GM21360 (cell line): ENCODE measurements around the gene EMSY.

Experiments
- ATAC-seq: cut with Tn5 transposase; IDR thresholded peaks from one replicate; pipeline ENCODE4 v1.9.1; 2021; ENCODE audit warnings: mild to moderate bottlenecking, moderate library complexity; ENCODE audit not compliant: unreplicated experiment

Gene EMSY

DNA sequence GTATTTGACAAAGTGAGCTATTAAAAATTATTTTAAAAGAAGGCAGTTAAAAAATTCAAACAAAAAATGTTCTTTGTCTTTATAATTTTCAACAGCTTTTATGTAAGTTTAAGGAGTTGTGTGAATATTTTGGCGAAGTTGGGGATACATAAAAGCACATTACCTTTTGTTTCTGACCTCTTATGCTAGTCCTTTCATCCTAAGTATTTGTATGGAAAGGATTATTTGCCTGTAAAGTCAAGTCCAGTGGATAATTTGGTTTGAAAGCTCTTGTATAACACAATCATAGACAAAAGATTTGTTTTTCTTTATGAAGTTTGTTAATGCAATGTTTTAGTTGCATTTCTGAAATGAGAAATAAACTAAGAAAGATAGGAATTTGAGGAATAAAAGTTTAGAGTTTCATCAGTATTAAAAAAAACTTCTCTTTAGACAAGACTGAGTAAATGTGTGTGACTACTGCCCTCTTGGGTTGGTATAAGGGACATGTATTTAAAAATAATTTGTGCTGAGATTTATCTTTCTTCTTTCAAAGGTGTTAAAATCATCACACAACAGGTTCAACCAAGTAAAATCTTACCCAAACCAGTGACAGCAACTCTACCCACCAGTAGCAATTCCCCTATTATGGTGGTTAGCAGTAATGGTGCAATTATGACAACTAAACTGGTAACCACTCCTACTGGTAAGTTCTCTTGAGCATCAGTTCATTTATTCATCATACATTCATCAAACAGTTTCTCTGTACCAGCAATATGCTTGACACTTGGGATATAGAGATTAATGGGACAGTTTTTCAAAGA, 68.2 kb downstream of the EMSY start:
- ATAC-seq, result no peak

DNA sequence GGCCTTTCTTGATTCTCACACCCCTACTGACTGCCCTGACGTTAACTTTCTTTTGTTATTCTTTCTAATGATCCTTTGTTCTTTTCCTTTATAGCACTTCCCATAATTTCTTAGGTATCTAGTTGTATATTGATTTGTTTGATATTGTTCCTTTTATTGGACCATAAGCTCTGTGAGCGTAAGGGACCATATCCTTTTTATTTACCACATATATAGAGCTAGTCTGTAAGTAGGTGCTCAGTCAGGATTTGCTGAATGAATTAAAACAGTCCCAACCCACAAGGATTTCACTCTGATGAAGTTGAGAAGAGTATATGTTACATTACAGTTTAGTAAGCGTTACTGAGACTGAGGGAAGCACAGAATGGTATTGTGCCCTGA, 68.8 kb downstream of the EMSY start:
- no peak for ATAC-seq

GRCh38 chr11:76515494-76515893, 70.7 kb downstream of the EMSY start:
- no peak for ATAC-seq

GRCh38 chr11:76523147-76523546, 78.3 kb downstream of the EMSY start:
- no peak for ATAC-seq

DNA sequence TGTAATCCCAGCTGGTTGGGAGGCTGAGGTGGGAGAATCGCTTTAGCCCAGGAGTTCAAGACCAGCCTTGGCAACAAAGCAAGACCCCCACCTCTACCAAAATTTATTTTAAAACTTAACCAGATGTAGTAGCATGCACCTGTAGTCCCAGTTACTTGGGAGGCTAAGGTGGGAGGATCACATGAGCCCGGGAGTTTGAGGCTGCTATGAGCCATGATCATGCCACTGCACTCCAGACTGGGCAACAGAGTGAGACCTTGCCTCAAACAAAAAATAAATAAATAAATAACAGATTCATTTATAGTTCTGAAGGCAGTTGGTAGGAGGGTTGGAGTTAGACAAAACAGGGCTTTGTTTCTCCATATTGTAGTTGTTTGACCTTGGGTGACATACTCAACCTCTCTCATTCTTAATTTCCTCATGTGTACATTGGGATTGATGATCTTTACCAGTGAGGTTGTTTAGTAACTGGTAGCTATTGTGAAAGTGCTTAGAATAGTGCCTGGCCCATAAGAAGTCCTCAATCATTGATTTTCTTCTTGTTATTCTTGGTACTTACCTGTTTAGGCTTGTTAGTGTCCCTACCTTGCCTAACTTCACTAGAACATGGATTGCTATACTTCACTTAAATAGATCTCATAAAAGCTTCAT, 79.1 kb downstream of the EMSY start:
- no peak for ATAC-seq

DNA sequence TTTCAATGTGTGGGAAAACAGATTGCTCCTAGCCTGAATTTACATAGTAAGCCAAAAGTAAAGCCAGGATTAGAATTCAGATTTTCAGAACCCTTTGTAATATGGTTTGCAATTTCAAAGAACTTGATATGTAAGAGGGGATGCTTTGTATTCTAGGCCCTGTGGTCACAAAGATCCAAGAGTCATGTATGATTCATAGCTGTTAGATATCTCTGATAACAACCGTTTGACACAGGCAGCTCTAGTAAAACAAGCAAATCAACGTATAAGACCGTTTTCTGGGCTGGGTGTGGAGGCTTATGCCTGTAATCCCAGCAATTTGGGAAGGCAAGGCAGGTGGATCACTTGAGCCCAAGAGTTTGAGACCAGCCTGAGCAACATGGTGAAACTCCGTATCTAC, 79.6 kb downstream of the EMSY start:
- ATAC-seq, result no peak

GRCh38 chr11:76524919-76525318, 80.1 kb downstream of the EMSY start:
- no peak for ATAC-seq

DNA sequence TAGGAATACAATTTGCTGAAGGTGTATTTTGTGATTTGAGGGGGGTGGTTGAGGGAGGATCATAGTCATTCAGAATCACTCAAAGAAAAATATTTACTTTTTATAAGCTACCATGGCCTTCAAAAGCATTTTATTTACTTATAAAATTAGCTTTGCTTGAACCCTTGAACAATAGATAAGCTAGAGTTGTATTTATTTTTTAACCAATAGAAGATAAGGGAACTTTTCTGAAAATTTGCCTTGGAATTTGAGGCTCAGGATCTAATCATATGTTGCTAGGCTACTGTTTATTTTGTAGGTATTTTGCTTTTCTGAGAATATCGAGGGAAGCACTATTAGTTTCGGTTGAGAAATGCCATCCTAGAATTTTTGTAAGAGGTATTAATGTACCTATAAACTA, 82.1 kb downstream of the EMSY start:
- ATAC-seq, result no peak

GRCh38 chr11:76542436-76542835, 97.6 kb downstream of the EMSY start:
- ATAC-seq, result no peak

GRCh38 chr11:76543006-76543703, 98.3 kb downstream of the EMSY start:
- no peak for ATAC-seq

DNA sequence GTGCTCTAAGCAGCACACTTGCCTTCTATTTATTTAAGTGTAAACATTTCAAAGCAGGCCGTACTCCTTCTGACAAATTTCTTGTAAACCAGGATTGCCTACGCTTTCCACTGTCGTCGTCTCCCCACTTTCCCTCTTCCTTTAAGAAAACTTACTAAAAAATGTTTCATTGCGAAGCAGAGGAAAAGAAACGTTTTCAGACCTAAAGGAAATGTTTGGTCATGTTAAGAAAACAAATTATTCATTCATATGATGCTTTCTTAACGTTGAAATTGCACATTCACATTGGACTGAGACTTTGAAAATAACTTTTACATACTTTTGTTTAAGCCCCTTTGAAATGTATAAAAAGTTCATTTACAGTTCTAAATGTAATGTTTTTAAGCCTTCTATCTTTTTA, 106.0 kb downstream of the EMSY start:
- ATAC-seq, result no peak

DNA sequence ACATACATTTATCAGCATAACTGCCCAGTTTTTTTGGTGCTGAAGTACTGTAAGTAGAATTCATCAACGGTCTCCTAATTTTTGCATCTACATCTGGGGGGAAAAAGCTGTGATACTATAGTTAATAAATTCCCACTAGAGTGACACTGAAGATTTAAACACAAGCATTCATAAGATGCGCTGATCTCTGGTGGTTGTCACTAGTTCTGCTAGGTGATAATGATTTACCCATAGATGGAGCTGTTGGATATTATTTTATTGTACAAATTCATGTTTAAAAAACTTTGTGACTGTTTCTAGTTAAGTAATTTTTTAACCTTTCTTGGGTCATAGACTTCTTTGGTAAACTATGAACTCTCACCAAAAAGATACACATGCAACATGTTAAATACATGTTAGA, 106.6 kb downstream of the EMSY start:
- no peak for ATAC-seq

- ATAC-seq, result no peak
Observed at GRCh38 chr11:76552987-76553386, 108.2 kb downstream of the EMSY start.

- no peak for ATAC-seq
Observed at GRCh38 chr11:76553554-76554476, 109.0 kb downstream of the EMSY start.

GRCh38 chr11:76554767-76555166, 109.9 kb downstream of the EMSY start:
- no peak for ATAC-seq

- no peak for ATAC-seq
Observed at GRCh38 chr11:76557466-76557865, 112.6 kb downstream of the EMSY start.

DNA sequence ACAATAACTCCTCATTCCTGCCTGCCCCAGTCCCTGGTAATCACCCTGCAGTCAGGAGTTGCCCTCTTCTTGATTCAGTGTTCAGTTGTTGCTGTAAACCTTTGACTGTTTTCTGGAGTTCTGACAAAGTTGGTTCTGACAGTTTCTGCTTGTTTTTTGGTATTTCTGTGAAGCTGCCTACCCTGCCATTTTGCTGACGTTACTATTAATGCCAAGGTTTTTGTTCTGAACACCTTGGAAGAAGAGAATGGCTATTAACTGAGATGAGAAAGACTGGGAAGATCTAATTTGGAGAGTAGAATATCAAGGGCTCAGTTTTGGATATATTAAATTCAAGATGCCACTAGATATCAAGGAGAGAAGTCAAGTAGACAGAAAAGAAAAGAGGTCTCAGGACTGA, 113.7 kb downstream of the EMSY start:
- ATAC-seq, result no peak

DNA sequence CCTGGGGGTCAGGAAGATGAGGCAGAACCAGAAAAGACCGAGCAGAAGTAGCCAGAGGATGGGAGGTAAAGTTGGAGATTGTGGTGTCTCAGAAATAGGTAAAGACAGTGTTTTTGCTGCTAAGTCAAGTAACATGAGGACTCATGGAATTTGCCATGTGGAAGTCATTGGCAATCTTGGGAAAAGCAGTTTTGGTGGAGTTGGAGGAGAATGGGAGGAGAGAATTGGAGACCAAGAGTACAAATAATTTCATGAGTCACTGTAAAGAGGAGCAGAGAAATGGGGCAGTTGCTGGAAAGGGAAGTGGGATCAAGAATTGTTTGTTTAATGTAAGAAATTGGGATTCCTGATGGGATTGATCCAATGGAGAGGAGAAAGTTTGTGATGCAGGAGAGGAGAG, 114.1 kb downstream of the EMSY start:
- ATAC-seq, result no peak

DNA sequence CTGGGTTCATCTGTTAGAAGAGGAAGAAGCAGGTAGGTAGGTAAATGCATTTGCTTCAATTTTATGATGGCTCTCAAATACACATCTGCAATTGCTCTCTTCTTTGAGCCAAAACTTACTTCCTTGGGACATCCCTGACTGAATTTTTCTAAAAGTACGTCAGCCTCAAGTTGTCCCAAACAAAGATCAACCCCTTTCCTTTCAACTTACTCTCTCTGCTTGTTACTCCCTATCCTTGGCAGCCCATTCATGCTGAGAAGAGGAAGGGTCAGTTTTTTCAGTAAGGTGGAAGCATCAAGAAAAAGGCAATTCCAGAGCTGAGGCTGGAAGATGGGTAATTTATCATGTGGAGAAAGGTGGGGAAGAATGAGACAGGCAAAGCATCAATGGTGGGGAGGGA, 114.5 kb downstream of the EMSY start:
- no peak for ATAC-seq

DNA sequence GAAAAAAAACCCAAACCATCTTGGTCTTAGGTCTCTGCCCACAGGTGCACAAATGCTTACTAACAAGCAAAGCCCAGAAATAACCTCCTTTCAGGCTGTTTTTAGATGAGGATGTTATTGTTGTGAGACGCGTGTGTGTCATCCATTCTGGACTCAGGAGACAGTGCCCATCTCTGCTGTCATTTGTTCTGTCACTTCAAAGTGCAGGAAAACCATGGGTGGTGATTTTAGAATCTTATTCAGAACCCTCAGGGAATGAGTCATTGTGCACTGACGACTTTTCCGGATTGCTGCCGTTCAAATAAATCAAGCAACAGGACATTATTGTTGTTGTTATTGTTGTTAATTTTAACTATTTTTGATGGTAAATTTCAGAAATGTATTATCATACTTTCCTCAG, 115.4 kb downstream of the EMSY start:
- no peak for ATAC-seq

DNA sequence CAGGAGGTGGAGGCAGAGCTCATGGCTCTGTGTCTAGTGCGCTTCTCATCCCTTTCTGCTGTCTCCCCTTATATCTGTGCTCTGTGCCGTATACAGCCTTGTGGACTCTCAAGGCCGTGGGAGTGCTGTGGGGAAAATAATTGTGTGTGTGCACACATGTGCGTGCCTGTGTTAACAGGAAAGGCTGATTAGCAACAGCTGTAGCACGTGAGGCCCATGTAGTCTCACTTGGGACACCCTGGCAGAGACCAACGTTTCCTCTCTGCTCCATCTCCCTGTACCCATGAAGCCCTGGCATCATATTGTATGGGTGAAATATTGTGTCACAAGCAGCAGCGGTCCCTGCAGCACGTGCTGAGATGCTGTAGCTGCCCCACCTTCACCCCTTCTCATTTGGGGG, 116.4 kb downstream of the EMSY start:
- no peak for ATAC-seq
